Endothelial cell of umbilical vein (primary cell): ENCODE measurements around the gene GGNBP2. TPM values are rescaled to one million over a fixed set of nuclear protein-coding genes. Genes with fewer than 3 reads are reported as not detected.

Experiments used
- BruUV-seq: library from RNA; stranded (reverse); fragments of 400-500 nt; replicated peaks from 2 replicates; lab custom pipeline; 2021; lab: Mats Ljungman, UMichigan
- CTCF ChIA-PET: fragments of 300-600, 350-600 bp; sonication (Branson Sonifier 250); formaldehyde crosslinking; loops from one replicate; lab custom pipeline; 2021; ENCODE audit warnings: antibody characterized with exemption, inconsistent platforms; lab: Charles Lee
- POLR2A ChIA-PET: fragments of 300-600, 350-600 bp; sonication (Branson Sonifier 250); formaldehyde crosslinking; loops from one replicate; lab custom pipeline; 2021; ENCODE audit warnings: antibody characterized with exemption, inconsistent platforms; lab: Charles Lee
- DNase-seq: peaks from one replicate; pipeline ENCODE4 v3.0.0-alpha.2; 2011; ENCODE audit warnings: low read depth, low spot score
- FAIRE-seq: peaks from 2 replicates; lab custom pipeline; 2011; peaks lifted over from hg19 to GRCh38; lab: Jason Lieb, UNC
- H2AFZ ChIP-seq: 2 replicates; pipeline ENCODE4 v1.6.0; 2012; ENCODE audit warnings: low read depth, low read length, control low read depth, inconsistent platforms
- H3K27ac ChIP-seq: 2 replicates; pipeline ENCODE4 v1.5.1; 2011; ENCODE audit warnings: low read depth, mild to moderate bottlenecking, control low read depth, low read length, moderate library complexity; ENCODE audit not compliant: insufficient read depth
- H3K27me3 ChIP-seq, 2 experiments: 2 replicates each; pipeline versions ENCODE4 v1.6.0 to v1.6.1; 2011; ENCODE audit warnings: low read length in 2 of 2, mixed read lengths in 1 of 2; ENCODE audit not compliant: control insufficient read depth in 2 of 2, insufficient read depth in 2 of 2
- H3K36me3 ChIP-seq, 2 experiments: 2 replicates in 1 of 2; 3 replicates in 1 of 2; pipeline ENCODE4 v1.5.1; 2011; ENCODE audit warnings: low read length in 2 of 2, mild to moderate bottlenecking in 1 of 2, moderate library complexity in 1 of 2; ENCODE audit not compliant: control insufficient read depth in 2 of 2, insufficient read depth in 2 of 2; ENCODE audit errors: extremely low read depth in 1 of 2
- H3K4me1 ChIP-seq: 3 replicates; pipeline ENCODE4 v1.5.1; 2011; ENCODE audit warnings: mild to moderate bottlenecking, low read length; ENCODE audit not compliant: control insufficient read depth, insufficient read depth; ENCODE audit errors: extremely low read depth
- H3K4me2 ChIP-seq: 2 replicates; pipeline ENCODE4 v1.6.1; 2011; ENCODE audit warnings: low read length, control low read depth, mixed read lengths; ENCODE audit not compliant: insufficient read depth
- H3K4me3 ChIP-seq, 3 experiments: fragments of 200-600 bp in 1 of 3; sonication (generic), shearing (Covaris generic) in 1 of 3; replicated peaks in 1 of 3; 2 replicates each; pipeline ENCODE4 v1.5.1; 2011 to 2016; ENCODE audit warnings: control low read depth in 3 of 3, low read length in 3 of 3, mild to moderate bottlenecking in 2 of 3, inconsistent platforms in 1 of 3, low read depth in 1 of 3, moderate library complexity in 1 of 3; ENCODE audit not compliant: insufficient read depth in 1 of 3
- H3K79me2 ChIP-seq: 2 replicates; pipeline ENCODE4 v1.6.0; 2012; ENCODE audit warnings: low read length, inconsistent platforms; ENCODE audit not compliant: control insufficient read depth, insufficient read depth
- H3K9ac ChIP-seq: replicated peaks from 2 replicates; pipeline ENCODE3; 2011; ENCODE audit warnings: low read length, control low read depth; ENCODE audit not compliant: insufficient read depth; ENCODE audit errors: extremely low read depth
- H3K9me1 ChIP-seq: replicated peaks from 3 replicates; pipeline ENCODE4 v1.6.0; 2011; ENCODE audit warnings: mild to moderate bottlenecking, low read length; ENCODE audit not compliant: control insufficient read depth, insufficient read depth; ENCODE audit errors: extremely low read depth
- H3K9me3 ChIP-seq: replicated peaks from 2 replicates; pipeline ENCODE4 v1.5.1; 2012; ENCODE audit warnings: low read length, inconsistent platforms; ENCODE audit not compliant: control insufficient read depth, insufficient read depth
- H4K20me1 ChIP-seq: replicated peaks from 2 replicates; pipeline ENCODE3; 2011; ENCODE audit warnings: mild to moderate bottlenecking, low read length; ENCODE audit not compliant: control insufficient read depth, insufficient read depth; ENCODE audit errors: extremely low read depth
- CTCF ChIP-seq, 2 donors: IDR thresholded peaks; 1 replicate in 1 of 2; 2 replicates in 1 of 2; pipeline ENCODE4 v1.5.1; 2011; ENCODE audit warnings: low read length in 2 of 2, mild to moderate bottlenecking in 2 of 2, moderate library complexity in 2 of 2, control low read depth in 1 of 2, inconsistent platforms in 1 of 2, low read depth in 1 of 2; ENCODE audit not compliant: insufficient read depth in 1 of 2; ENCODE audit errors: extremely low read depth in 1 of 2
- EZH2 ChIP-seq: IDR thresholded peaks from 2 replicates; pipeline ENCODE4 v1.6.1; 2012; ENCODE audit warnings: borderline replicate concordance, low read depth, mild to moderate bottlenecking, moderate library complexity, low read length, inconsistent platforms; ENCODE audit not compliant: severe bottlenecking
- FOS ChIP-seq: IDR thresholded peaks from 2 replicates; pipeline ENCODE4 v1.6.1; 2011; ENCODE audit warnings: mild to moderate bottlenecking, low read length, moderate library complexity, borderline replicate concordance; ENCODE audit not compliant: insufficient read depth
- GATA2 ChIP-seq: IDR thresholded peaks from 2 replicates; pipeline ENCODE4 v1.7.0; 2011; ENCODE audit warnings: low read depth, mild to moderate bottlenecking, moderate library complexity, mixed read lengths, low read length; ENCODE audit not compliant: insufficient read length, insufficient read depth
- JUN ChIP-seq: IDR thresholded peaks from 2 replicates; pipeline ENCODE4 v1.6.1; 2011; ENCODE audit warnings: borderline replicate concordance, low read depth; ENCODE audit not compliant: insufficient read length, insufficient read depth
- MAX ChIP-seq: IDR thresholded peaks from 2 replicates; pipeline ENCODE4 v1.6.1; 2011; ENCODE audit not compliant: insufficient read depth, insufficient read length
- MYC ChIP-seq: IDR thresholded peaks from one replicate; pipeline ENCODE4 v1.6.1; 2011; ENCODE audit warnings: mild to moderate bottlenecking, low read depth, low read length
- POLR2A ChIP-seq: IDR thresholded peaks from 2 replicates; pipeline ENCODE4 v1.6.1; 2012; ENCODE audit warnings: low read depth, mild to moderate bottlenecking, control low read depth, low read length
- POLR2AphosphoS5 ChIP-seq: IDR thresholded peaks from 2 replicates; pipeline ENCODE4 v1.6.1; 2012; ENCODE audit warnings: low read depth, mild to moderate bottlenecking, control low read depth, low read length, moderate library complexity; ENCODE audit not compliant: insufficient read depth
- dilution Hi-C: fragments of 300-500 bp; cut with MboI; formaldehyde crosslinking; loops from one replicate; pipeline ENCODE4 v1.15.0; 2019; ENCODE audit warnings: low sequenced_read_pairs; ENCODE audit not compliant: extremely low pct_ligation_motif_present
- intact Hi-C: fragments of 100-400 bp; cut with micrococcal nuclease; formaldehyde crosslinking; loops from one replicate; pipeline ENCODE4 v1.10.0; 2022
- polyA plus RNA-seq, 4 experiments: library from polyadenylated mRNA; depleted of rRNA in 3 of 4; stranded (reverse) in 3 of 4; unstranded in 1 of 4; fragments of >200 nt; gene quantifications; 2 replicates each; pipeline versions ENCODE4 v1.2.1 to v1.2.3, GENCODE V29; 2011 to 2012; ENCODE audit warnings: missing spikeins in 1 of 4
- total RNA-seq: library from RNA; stranded (reverse); gene quantifications from 2 replicates; pipeline ENCODE4 v1.2.3, GENCODE V29; 2021

GGNBP2 gene
- total and polyA plus RNA-seq, 2 donors (not counting 3 experiments of a cell fraction or from before 2014, with no cell fraction given), result 52.6 to 77.6 TPM

DNA sequence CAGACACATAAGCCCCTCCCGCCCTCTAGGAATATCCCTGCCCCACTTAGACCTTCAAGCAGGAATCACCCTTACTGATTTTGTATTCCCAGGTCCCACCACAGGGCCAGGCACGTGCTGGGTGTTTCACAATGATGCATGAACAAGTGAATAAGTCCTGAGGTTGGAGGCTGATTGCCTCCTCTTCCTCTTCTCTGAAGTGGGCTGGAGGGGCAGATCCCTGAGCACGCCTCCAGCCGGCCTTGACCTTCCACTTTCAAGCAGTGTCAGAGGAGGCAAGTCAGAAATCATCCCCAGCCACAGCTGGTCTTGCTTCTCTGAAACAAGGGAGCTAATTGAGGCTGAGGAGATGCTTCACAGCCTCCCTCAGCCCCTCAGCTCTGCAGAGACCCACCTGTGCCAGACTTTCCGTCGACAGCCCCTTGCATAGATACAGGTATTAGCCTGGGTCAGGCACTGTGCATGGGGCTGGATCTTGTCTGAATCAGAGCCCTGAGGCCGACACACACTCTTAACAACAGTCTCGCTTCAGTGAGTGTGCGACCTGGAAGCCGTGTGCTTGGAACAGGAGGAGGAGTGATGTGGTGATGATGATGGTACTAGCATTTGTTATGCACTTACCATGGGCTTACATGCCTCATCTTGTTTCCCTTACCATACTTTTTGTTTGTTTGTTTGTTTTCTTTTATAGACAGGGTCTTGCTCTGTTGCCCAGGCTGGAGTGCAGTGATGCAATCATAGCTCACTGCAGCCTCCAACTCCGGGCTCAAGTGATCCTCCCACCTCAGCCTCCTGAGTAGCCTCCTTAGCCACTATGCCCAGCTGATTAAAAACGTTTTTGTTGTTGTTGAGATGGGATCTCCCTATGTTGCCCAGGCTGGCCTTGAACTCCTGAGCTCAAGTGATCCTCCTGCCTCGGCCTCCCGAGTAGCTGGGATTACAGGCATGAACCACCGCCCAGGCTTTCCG, 71.6 kb downstream of the GGNBP2 start:
- Histone ChIP-seq H3K79me2 (no peaks in the 10 kb centered on the region), H3K9ac (no peak overlapping the region), H3K9me3 (no peaks in the 10 kb centered on the region), H3K27ac (no peak overlapping the region), H3K36me3 (no peaks in the 10 kb centered on the region), H4K20me1 (no peaks in the 10 kb centered on the region), H3K27me3 (peaks cover 0 to 5% of the 10 kb centered on the region in 2 experiments), H3K4me2 (no peak overlapping the region), H3K4me1 (no peaks in the 10 kb centered on the region), H3K4me3 (no peak overlapping the region), H3K9me1 (no peaks in the 10 kb centered on the region), H2AFZ (no peak overlapping the region)
- dilution Hi-C loops, result no loop called here
- ChIA-PET POLR2A (no interaction called here), CTCF (interaction anchor here (0.7 to 3.2 kb wide), 4 partner anchors 10 to 757 kb away, joined by 3 to 17 read pairs (median 3); no protein-coding TSS in a partner anchor)
- TF ChIP-seq GATA2, result no peak
- TF ChIP-seq MAX, result no peak
- no peak for TF ChIP-seq FOS
- no peak for TF ChIP-seq POLR2AphosphoS5
- TF ChIP-seq EZH2, result no peak
- TF ChIP-seq MYC, result no peak
- no peak for TF ChIP-seq POLR2A
- TF ChIP-seq JUN, result no peak
- TF ChIP-seq CTCF (IDR thresholded peaks at IDR 0.05; ENCODE audit: extremely low read depth in 1 of 2, insufficient read depth in 1 of 2, low read depth in 1 of 2, low read length in 2 of 2), result no peak
- DNase-seq, result no peak
- no peak for FAIRE-seq
- BruUV-seq, result no TSS peak
- intact Hi-C loops, result no loop called here
